Activated CD4-positive, alpha-beta T cell treated with anti-CD3 and anti-CD28 coated beads, Interleukin-2, amount 50 U/mL, for 24 hours (primary cell): ENCODE results near the gene CCDC74A.
"Not testable (repeated sequence)": the region's sequence is repeated elsewhere in the genome, so short reads cannot be mapped to it uniquely, and the experiment has no call there.

Experiments used
- DNase-seq, 2 donors: peaks; one replicate each; pipeline ENCODE4 v3.0.0-alpha.2; 2020; ENCODE audit warnings: low read depth in 1 of 2, low spot score in 1 of 2

The CCDC74A gene

GRCh38 chr2:131498321-131498973, 29.2 kb upstream of the CCDC74A start:
- DNase-seq, result not testable (repeated sequence)

- DNase-seq, result not testable (repeated sequence)
These were observed 24.1 kb upstream of the CCDC74A start for GRCh38 chr2:131503587-131503986.

- DNase-seq, result not testable (repeated sequence)
These were observed 23.5 kb upstream of the CCDC74A start for GRCh38 chr2:131504082-131504750.

GRCh38 chr2:131509615-131510014, 18.1 kb upstream of the CCDC74A start:
- no peak for DNase-seq

- not testable (repeated sequence) for DNase-seq
These were observed 16.3 kb upstream of the CCDC74A start for GRCh38 chr2:131511291-131511968.

GRCh38 chr2:131511969-131512870, 15.5 kb upstream of the CCDC74A start:
- not testable (repeated sequence) for DNase-seq

- not testable (repeated sequence) for DNase-seq
These were observed 13.1 kb upstream of the CCDC74A start for GRCh38 chr2:131514408-131515166.

- DNase-seq, result not testable (repeated sequence)
These were observed 12.5 kb upstream of the CCDC74A start for GRCh38 chr2:131515235-131515634.

- no peak for DNase-seq
These were observed 11.7 kb upstream of the CCDC74A start for GRCh38 chr2:131516011-131516410.

GRCh38 chr2:131516621-131517020, 11.1 kb upstream of the CCDC74A start:
- DNase-seq, result not testable (repeated sequence)

- DNase-seq, result no peak
These were observed 10.4 kb upstream of the CCDC74A start for GRCh38 chr2:131517106-131517831.

- not testable (repeated sequence) for DNase-seq
These were observed 9.8 kb upstream of the CCDC74A start for GRCh38 chr2:131517856-131518255.

GRCh38 chr2:131518531-131518930, 9.2 kb upstream of the CCDC74A start:
- not testable (repeated sequence) for DNase-seq

GRCh38 chr2:131519466-131519865, 8.2 kb upstream of the CCDC74A start:
- no peak for DNase-seq

- not testable (repeated sequence) for DNase-seq
These were observed 7.7 kb upstream of the CCDC74A start for GRCh38 chr2:131519871-131520470.

- DNase-seq, result no peak
These were observed 7.2 kb upstream of the CCDC74A start for GRCh38 chr2:131520526-131520925.

- not testable (repeated sequence) for DNase-seq
These were observed 6.2 kb upstream of the CCDC74A start for GRCh38 chr2:131521524-131521923.

- no peak for DNase-seq
These were observed 5.5 kb upstream of the CCDC74A start for GRCh38 chr2:131521961-131522781.
